Endothelial cell (in vitro differentiated cells): ENCODE results near the gene SLX9. TPM values are rescaled to one million over a fixed set of nuclear protein-coding genes. Genes with fewer than 3 reads are reported as not detected.
A peak's percentile ranks its signal among the peaks of the same experiment; 100 is the strongest.

ENCODE experiments used
- DNase-seq: peaks from one replicate; pipeline ENCODE4 v3.0.0; 2021; ENCODE audit warnings: low spot score
- H3K27ac Mint-ChIP-seq: one replicate; pipeline ENCODE4 v1.8.0; 2021; ENCODE audit warnings: mixed read lengths, inconsistent platforms; ENCODE audit not compliant: unreplicated experiment
- H3K27me3 Mint-ChIP-seq: one replicate; pipeline ENCODE4 v1.8.0; 2021; ENCODE audit warnings: mild to moderate bottlenecking, moderate library complexity, mixed read lengths, inconsistent platforms; ENCODE audit not compliant: unreplicated experiment
- H3K36me3 Mint-ChIP-seq: one replicate; pipeline ENCODE4 v1.8.0; 2021; ENCODE audit warnings: mild to moderate bottlenecking, low read depth, mixed read lengths, inconsistent platforms; ENCODE audit not compliant: unreplicated experiment
- H3K4me1 Mint-ChIP-seq: one replicate; pipeline ENCODE4 v1.8.0; 2021; ENCODE audit warnings: mild to moderate bottlenecking, mixed read lengths, inconsistent platforms; ENCODE audit not compliant: unreplicated experiment
- H3K4me3 Mint-ChIP-seq: one replicate; pipeline ENCODE4 v1.8.0; 2021; ENCODE audit warnings: mild to moderate bottlenecking, mixed read lengths, inconsistent platforms; ENCODE audit not compliant: unreplicated experiment
- H3K9me3 Mint-ChIP-seq: one replicate; pipeline ENCODE4 v1.8.0; 2021; ENCODE audit warnings: mixed read lengths, inconsistent platforms; ENCODE audit not compliant: unreplicated experiment
- total RNA-seq: library from RNA; stranded (reverse); fragmentation: NEBNext Ultra II Directional; extraction: Animal tissue kit (Norgen Biotek cat#: 25700); gene quantifications from one replicate; pipeline ENCODE4 v1.2.1, GENCODE V29; 2021; ENCODE audit not compliant: unreplicated experiment
- TF ChIP-seq, protein P1 (sequence below): fragments of 200-600 bp; sonication (generic); IDR thresholded peaks from one replicate; pipeline ENCODE4 v1.5.0; 2021; ENCODE audit warnings: antibody characterized with exemption; ENCODE audit not compliant: unreplicated experiment

Gene SLX9
- total RNA-seq, 1 donor from 2014 or later: 13.7 TPM

DNA sequence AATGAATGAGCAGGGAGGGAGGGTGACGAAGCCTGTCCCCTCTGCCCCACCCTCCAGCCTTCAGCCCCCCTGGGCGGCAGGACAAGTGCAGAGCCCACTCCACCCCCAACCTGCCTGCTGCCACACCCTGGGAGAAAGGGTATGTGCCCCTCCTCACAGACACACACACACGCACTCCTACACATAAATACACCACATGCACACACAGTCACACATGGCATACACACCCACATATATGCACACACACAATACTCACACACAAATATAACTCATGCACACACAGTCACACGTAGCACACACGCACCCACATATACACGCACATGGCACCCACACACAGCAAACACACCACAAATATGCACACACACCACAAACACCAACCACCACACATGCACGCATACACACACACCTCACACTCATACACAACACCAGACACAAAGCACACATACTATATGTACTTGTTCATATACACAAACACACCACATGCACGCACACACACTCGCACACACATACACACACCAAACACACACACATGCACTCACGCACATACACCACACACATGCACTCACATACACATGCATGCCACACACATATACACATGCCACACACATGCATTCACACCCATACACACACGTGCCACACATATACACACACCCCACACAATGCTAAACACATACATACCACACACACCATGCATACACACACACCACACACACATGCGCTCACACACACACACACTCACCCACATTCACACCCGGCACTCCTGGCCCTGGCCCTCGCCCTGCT, 35.5 kb upstream of the SLX9 start:
- Mint-ChIP-seq H3K9me3 (no peaks in the 10 kb centered on the region), H3K4me1 (peaks cover 2% of the 10 kb centered on the region), H3K27ac (peak overlapping the region; percentile 68), H3K27me3 (peaks cover 8% of the 10 kb centered on the region), H3K36me3 (peaks cover 10% of the 10 kb centered on the region), H3K4me3 (peak overlapping the region; percentile 42)
- TF ChIP-seq, protein P1, sequence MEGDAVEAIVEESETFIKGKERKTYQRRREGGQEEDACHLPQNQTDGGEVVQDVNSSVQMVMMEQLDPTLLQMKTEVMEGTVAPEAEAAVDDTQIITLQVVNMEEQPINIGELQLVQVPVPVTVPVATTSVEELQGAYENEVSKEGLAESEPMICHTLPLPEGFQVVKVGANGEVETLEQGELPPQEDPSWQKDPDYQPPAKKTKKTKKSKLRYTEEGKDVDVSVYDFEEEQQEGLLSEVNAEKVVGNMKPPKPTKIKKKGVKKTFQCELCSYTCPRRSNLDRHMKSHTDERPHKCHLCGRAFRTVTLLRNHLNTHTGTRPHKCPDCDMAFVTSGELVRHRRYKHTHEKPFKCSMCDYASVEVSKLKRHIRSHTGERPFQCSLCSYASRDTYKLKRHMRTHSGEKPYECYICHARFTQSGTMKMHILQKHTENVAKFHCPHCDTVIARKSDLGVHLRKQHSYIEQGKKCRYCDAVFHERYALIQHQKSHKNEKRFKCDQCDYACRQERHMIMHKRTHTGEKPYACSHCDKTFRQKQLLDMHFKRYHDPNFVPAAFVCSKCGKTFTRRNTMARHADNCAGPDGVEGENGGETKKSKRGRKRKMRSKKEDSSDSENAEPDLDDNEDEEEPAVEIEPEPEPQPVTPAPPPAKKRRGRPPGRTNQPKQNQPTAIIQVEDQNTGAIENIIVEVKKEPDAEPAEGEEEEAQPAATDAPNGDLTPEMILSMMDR: no peak
- no peak for DNase-seq

DNA sequence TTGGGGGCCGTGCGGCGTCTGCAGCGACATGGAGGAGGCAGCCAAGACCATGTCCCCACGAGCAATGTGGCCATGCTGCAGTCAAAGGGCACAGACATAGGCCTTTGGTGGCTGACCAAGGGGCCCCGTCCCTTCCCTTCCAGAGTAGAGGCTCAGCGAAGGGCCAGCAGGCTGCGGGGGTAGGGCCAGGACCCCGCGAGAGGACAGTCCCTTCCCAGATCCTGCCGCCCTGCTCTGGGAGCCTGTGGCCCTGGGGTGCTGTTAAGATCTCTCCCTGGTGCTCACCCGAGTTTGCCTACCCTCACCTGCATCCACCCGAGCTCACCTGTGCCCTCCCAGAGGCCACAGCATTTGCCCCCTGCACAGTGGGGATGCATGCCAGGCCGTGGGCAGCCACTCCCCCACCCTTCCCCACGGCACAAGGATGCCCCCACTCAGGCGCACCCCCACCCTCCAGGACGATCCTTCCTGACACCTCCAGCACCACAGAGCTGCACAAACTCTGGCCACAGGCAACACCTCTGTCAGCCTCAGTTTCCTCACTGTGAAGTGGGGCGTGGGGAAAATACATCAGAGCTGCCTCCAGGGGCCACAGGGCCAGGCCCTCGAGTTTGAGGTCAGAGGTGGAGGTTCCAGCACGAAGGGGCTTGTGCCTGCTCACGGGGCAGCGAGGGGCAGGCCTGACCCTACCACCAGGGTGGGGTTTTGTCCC, 34.7 kb upstream of the SLX9 start:
- Mint-ChIP-seq H3K9me3 (no peaks in the 10 kb centered on the region), H3K4me1 (peaks cover 2% of the 10 kb centered on the region), H3K27ac (no peak overlapping the region), H3K27me3 (peaks cover 12% of the 10 kb centered on the region), H3K4me3 (no peak overlapping the region), H3K36me3 (peaks cover 10% of the 10 kb centered on the region)
- TF ChIP-seq, protein P1: no peak
- no peak for DNase-seq

DNA sequence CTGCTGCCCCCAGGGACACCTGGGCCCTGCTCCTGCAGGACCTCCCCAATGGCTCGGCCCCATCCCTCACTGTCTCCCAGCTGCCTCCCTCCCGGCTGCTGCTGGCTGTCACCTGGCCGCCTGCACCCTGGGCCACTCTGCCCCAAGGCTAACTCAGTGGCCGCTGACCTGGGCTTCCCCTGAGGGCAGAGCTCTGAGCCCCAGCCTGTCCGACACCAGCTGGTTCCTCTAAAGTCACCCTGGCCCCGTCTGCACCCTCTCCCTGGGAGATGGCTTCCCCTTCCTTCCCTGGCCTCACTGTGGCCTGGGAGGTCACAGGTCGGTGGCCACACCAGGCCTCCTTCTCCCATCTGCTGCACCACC, 34.1 kb upstream of the SLX9 start:
- peaks cover 10% of the 10 kb centered on the region for H3K36me3 Mint-ChIP-seq
- TF ChIP-seq, protein P1: no peak
- peaks cover 12% of the 10 kb centered on the region for H3K27me3 Mint-ChIP-seq
- DNase-seq: no peak
- H3K27ac Mint-ChIP-seq: no peak overlapping the region
- H3K4me1 Mint-ChIP-seq: peaks cover 2% of the 10 kb centered on the region
- H3K4me3 Mint-ChIP-seq: no peak overlapping the region
- H3K9me3 Mint-ChIP-seq: no peaks in the 10 kb centered on the region

DNA sequence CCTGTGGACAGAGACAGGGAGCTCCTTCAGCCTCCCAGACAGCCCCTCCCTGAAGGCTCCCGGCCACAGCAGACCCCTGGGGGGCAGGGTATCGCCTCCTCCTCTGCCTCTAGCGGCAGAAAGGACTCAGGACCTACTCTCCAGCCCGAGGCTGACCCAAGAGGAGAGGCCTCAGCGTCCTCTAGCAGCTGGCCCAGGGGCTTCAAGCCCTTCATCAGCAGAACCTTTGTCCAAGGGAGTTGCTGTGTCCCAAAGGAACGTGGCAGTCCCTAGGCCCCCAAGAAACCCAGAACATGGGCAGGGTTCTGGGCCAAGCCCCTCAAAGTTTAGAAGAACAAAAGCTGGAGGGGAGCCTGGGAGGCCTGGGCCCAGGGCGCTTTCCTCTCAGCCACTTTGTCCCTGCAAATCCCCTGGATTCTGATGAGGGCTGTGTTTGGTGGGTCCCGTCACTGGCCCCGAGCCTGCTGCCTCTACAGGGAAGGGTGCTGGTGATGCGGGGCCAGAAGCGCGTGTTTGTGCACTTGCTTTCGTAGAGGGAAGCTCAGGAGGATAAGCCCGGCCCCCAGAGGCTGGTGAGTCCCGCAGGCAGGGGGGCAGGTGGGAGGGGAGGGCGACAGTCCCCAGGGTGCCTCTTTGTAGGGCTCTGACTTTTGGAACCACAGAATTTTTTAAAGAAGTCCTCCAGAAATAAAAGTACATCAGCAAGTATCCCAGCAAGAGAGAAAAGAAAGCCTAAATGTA, 32.4 kb upstream of the SLX9 start:
- Mint-ChIP-seq H3K4me3 (no peak overlapping the region), H3K9me3 (no peaks in the 10 kb centered on the region), H3K27me3 (peaks cover 12% of the 10 kb centered on the region), H3K4me1 (peaks cover 2% of the 10 kb centered on the region), H3K36me3 (peaks cover 10% of the 10 kb centered on the region), H3K27ac (no peak overlapping the region)
- TF ChIP-seq, protein P1: no peak
- DNase-seq: no peak
